HepG2 (cell line): ENCODE measurements around the gene GLS2. TPM values are rescaled to one million over a fixed set of nuclear protein-coding genes. Genes with fewer than 3 reads are reported as not detected.

Experiments used
- ATM ChIP-seq: fragments of 450-650 bp; IDR thresholded peaks from 2 replicates; pipeline ENCODE4 v1.7.1; 2017; ENCODE audit warnings: mild to moderate bottlenecking, borderline replicate concordance
- BCLAF1 ChIP-seq: fragments of 450-650 bp; IDR thresholded peaks from 2 replicates; pipeline ENCODE4 v1.6.1; 2017; ENCODE audit warnings: mild to moderate bottlenecking
- CSRNP1 ChIP-seq: sonication (generic); formaldehyde crosslinking; IDR thresholded peaks from 2 replicates; pipeline ENCODE4 v1.8.1; 2023; ENCODE audit warnings: mild to moderate bottlenecking, missing genetic modification reagents
- HNRNPH1 ChIP-seq: fragments of 200-400 bp; formaldehyde crosslinking; optimal IDR thresholded peaks from 2 replicates; pipeline ENCODE3; 2017; ENCODE audit warnings: mild to moderate bottlenecking, low read depth, low read length
- KDM1A ChIP-seq: IDR thresholded peaks from 2 replicates; pipeline ENCODE4 v1.6.1; 2016; ENCODE audit warnings: missing compliant biosample characterization
- KLF6 ChIP-seq: IDR thresholded peaks from 2 replicates; pipeline ENCODE4 v1.8.0; 2016; ENCODE audit warnings: missing biosample characterization, missing genetic modification reagents
- MEIS1 ChIP-seq: sonication (generic); formaldehyde crosslinking; IDR thresholded peaks from 2 replicates; pipeline ENCODE4 v1.9.0; 2021; ENCODE audit warnings: mild to moderate bottlenecking, missing genetic modification reagents, moderate library complexity, borderline replicate concordance
- MLX ChIP-seq: IDR thresholded peaks from 2 replicates; pipeline ENCODE4 v1.6.1; 2016
- NFYB ChIP-seq: sonication (generic); formaldehyde crosslinking; IDR thresholded peaks from 2 replicates; pipeline ENCODE4 v1.4.0; 2020; ENCODE audit warnings: missing genetic modification reagents
- SYNCRIP ChIP-seq: fragments of 200-400 bp; formaldehyde crosslinking; IDR thresholded peaks from 2 replicates; pipeline ENCODE4 v1.6.1; 2018; ENCODE audit warnings: mild to moderate bottlenecking, low read depth, low read length; ENCODE audit not compliant: insufficient read depth
- TBX3 ChIP-seq: fragments of 450-650 bp; IDR thresholded peaks from 2 replicates; pipeline ENCODE4 v1.6.1; 2017; ENCODE audit warnings: antibody characterized with exemption, mild to moderate bottlenecking, inconsistent platforms, borderline replicate concordance
- THAP9 ChIP-seq: sonication (generic); formaldehyde crosslinking; IDR thresholded peaks from 2 replicates; pipeline ENCODE4; 2020; ENCODE audit warnings: missing genetic modification reagents, mild to moderate bottlenecking, borderline replicate concordance
- U2AF1 ChIP-seq: fragments of 200-400 bp; formaldehyde crosslinking; optimal IDR thresholded peaks from 2 replicates; pipeline ENCODE3; 2017; ENCODE audit warnings: mild to moderate bottlenecking, low read depth, low read length
- ZFP1 ChIP-seq: IDR thresholded peaks from 2 replicates; pipeline ENCODE4 v1.6.1; 2016
- ZNF101 ChIP-seq: sonication (generic); formaldehyde crosslinking; IDR thresholded peaks from 2 replicates; pipeline ENCODE4 v1.4.0; 2020; ENCODE audit warnings: mild to moderate bottlenecking, low read depth, missing genetic modification reagents, borderline replicate concordance
- ZNF142 ChIP-seq: sonication (generic); formaldehyde crosslinking; IDR thresholded peaks from 2 replicates; pipeline ENCODE4 v1.4.0; 2020; ENCODE audit warnings: missing genetic modification reagents
- ZNF556 ChIP-seq: sonication (generic); formaldehyde crosslinking; IDR thresholded peaks from 2 replicates; pipeline ENCODE4 v1.4.0; 2020; ENCODE audit warnings: mild to moderate bottlenecking, missing genetic modification reagents, borderline replicate concordance
- polyA plus RNA-seq, 8 experiments: library from polyadenylated mRNA; depleted of rRNA in 3 of 8; stranded (reverse) in 7 of 8; unstranded in 1 of 8; fragments of >200 nt; fragmentation: Illumina TruSeq in 4 of 8; extraction: Trizol in 4 of 8; gene quantifications; 2 replicates each; pipeline versions ENCODE4 v1.2.1 to v1.2.3, GENCODE V29; 2011 to 2016; ENCODE audit warnings: low read depth in 4 of 8, missing spikeins in 1 of 8, mixed read lengths in 1 of 8; ENCODE audit not compliant: insufficient read depth in 1 of 8
- total RNA-seq, 5 experiments: library from RNA; depleted of rRNA; stranded (reverse); fragments of >200 nt; fragmentation: Illumina TruSeq; extraction: Trizol; gene quantifications; 2 replicates each; pipeline ENCODE4 v1.2.3, GENCODE V29; 2016; ENCODE audit warnings: low read depth in 1 of 5

Gene GLS2
- total and polyA plus RNA-seq, 2 of the 13 experiments (the other 11 are each of a cell fraction or from before 2014, with no cell fraction given), result 8.6 to 12.2 TPM

- TF ChIP-seq THAP9 (no peak), ZNF101 (CRISPR knock-in tag) (no peak), MEIS1 (CRISPR knock-in tag) (no peak), ZNF142 (CRISPR knock-in tag) (no peak), MLX (CRISPR knock-in tag) (no peak), SYNCRIP (no peak), U2AF1 (no peak), KDM1A (CRISPR knock-in tag) (no peak), HNRNPH1 (no peak), BCLAF1 (no peak), ATM (no peak), NFYB (CRISPR knock-in tag) (peak; percentile 62), TBX3 (peak; percentile 92), CSRNP1 (no peak), ZNF556 (CRISPR knock-in tag) (0 out of 2 replicates have a peak, but pooled peaks have one; percentile 30), ZFP1 (no peak), KLF6 (CRISPR knock-in tag) (no peak)
Measured at GRCh38 chr12:56476972-56477432, 11.0 kb downstream of the GLS2 start (continued).
